ENCODE measurements around the gene HRG. TPM values are rescaled to one million over a fixed set of nuclear protein-coding genes. Genes with fewer than 3 reads are reported as not detected.

The HRG gene
- total RNA-seq, 4 donors from 2014 or later: not detected

- 79% methylated on average over 2 of the region's 2 CpGs for WGBS, 2 donors
- no peaks in the 10 kb centered on the region for H3K36me3 ChIP-seq
- no peaks in the 10 kb centered on the region for H3K27me3 ChIP-seq
- no peaks in the 10 kb centered on the region for H3K9me3 ChIP-seq
- no peak for DNase-seq (ENCODE audit: low spot score in 2 of 2)
- H3K4me3 ChIP-seq: no peak overlapping the region
- H3K27ac ChIP-seq: no peak overlapping the region
- TF ChIP-seq POLR2A (IDR thresholded peaks at IDR 0.05) (no peak), EP300 (IDR thresholded peaks at IDR 0.05) (no peak), CTCF (IDR thresholded peaks at IDR 0.05) (no peak)
- H3K4me1 ChIP-seq: no peaks in the 10 kb centered on the region
Observed at GRCh38 chr3:186669378-186670084, 3.7 kb downstream of the HRG start.

- DNase-seq (ENCODE audit: low spot score in 2 of 2): no peak
Observed at GRCh38 chr3:186670155-186670554, 4.3 kb downstream of the HRG start.

GRCh38 chr3:186671051-186671450 is 5.2 kb downstream of the HRG start:
- 92 to 95% methylated on average over 3 of the region's 3 CpGs for WGBS, 2 donors

More at GRCh38 chr3:186670155-186670554, 4.3 kb downstream of the HRG start:
- no peaks in the 10 kb centered on the region for H3K4me1 ChIP-seq
- no peak for TF ChIP-seq CTCF (IDR thresholded peaks at IDR 0.05)
- TF ChIP-seq EP300 (IDR thresholded peaks at IDR 0.05): no peak
- TF ChIP-seq POLR2A (IDR thresholded peaks at IDR 0.05): no peak
- H3K9me3 ChIP-seq: no peaks in the 10 kb centered on the region
- no peak overlapping the region for H3K27ac ChIP-seq
- no peaks in the 10 kb centered on the region for H3K27me3 ChIP-seq
- H3K36me3 ChIP-seq: no peaks in the 10 kb centered on the region
- H3K4me3 ChIP-seq: no peak overlapping the region

GRCh38 chr3:186678604-186679003 is 12.8 kb downstream of the HRG start:
- Histone ChIP-seq H3K4me1 (no peaks in the 10 kb centered on the region), H3K9me3 (no peaks in the 10 kb centered on the region), H3K27ac (no peak overlapping the region), H3K27me3 (no peaks in the 10 kb centered on the region), H3K36me3 (no peaks in the 10 kb centered on the region), H3K4me3 (no peak overlapping the region)
- DNase-seq (ENCODE audit: low spot score in 2 of 2): no peak
- TF ChIP-seq CTCF (IDR thresholded peaks at IDR 0.05): no peak
- TF ChIP-seq POLR2A (IDR thresholded peaks at IDR 0.05): no peak
- TF ChIP-seq EP300 (IDR thresholded peaks at IDR 0.05): no peak

More at GRCh38 chr3:186671051-186671450, 5.2 kb downstream of the HRG start:
- Histone ChIP-seq H3K36me3 (no peaks in the 10 kb centered on the region), H3K4me1 (no peaks in the 10 kb centered on the region), H3K9me3 (no peaks in the 10 kb centered on the region), H3K27me3 (no peaks in the 10 kb centered on the region), H3K27ac (no peak overlapping the region), H3K4me3 (no peak overlapping the region)
- DNase-seq (ENCODE audit: low spot score in 2 of 2): no peak
- TF ChIP-seq EP300 (IDR thresholded peaks at IDR 0.05): no peak
- TF ChIP-seq POLR2A (IDR thresholded peaks at IDR 0.05): no peak
- TF ChIP-seq CTCF (IDR thresholded peaks at IDR 0.05): no peak

GRCh38 chr3:186679151-186679550 is 13.3 kb downstream of the HRG start:
- DNase-seq (ENCODE audit: low spot score in 2 of 2): no peak
- Histone ChIP-seq H3K9me3 (no peaks in the 10 kb centered on the region), H3K4me3 (no peak overlapping the region), H3K36me3 (no peaks in the 10 kb centered on the region), H3K27me3 (no peaks in the 10 kb centered on the region), H3K4me1 (no peaks in the 10 kb centered on the region), H3K27ac (no peak overlapping the region)
- 48 to 59% methylated on average over 1 of the region's 1 CpG for WGBS, 2 donors
- TF ChIP-seq CTCF (IDR thresholded peaks at IDR 0.05): no peak
- TF ChIP-seq POLR2A (IDR thresholded peaks at IDR 0.05): no peak
- TF ChIP-seq EP300 (IDR thresholded peaks at IDR 0.05): no peak
